Myocyte (in vitro differentiated cells): ENCODE results near the gene MYO1E. TPM values are rescaled to one million over a fixed set of nuclear protein-coding genes. Genes with fewer than 3 reads are reported as not detected.
"Not testable (repeated sequence)": the region's sequence is repeated elsewhere in the genome, so short reads cannot be mapped to it uniquely, and the experiment has no call there.

Experiments used
- DNase-seq: peaks from one replicate; pipeline ENCODE4 v3.0.0-alpha.2; 2012; ENCODE audit warnings: low read depth
- total RNA-seq: library from RNA; depleted of rRNA; stranded (reverse); fragments of >200 nt; gene quantifications from 2 replicates; pipeline ENCODE4 v1.2.3, GENCODE V29; 2014

The MYO1E gene
- total RNA-seq, 1 donor from 2014 or later: 146 TPM

DNA sequence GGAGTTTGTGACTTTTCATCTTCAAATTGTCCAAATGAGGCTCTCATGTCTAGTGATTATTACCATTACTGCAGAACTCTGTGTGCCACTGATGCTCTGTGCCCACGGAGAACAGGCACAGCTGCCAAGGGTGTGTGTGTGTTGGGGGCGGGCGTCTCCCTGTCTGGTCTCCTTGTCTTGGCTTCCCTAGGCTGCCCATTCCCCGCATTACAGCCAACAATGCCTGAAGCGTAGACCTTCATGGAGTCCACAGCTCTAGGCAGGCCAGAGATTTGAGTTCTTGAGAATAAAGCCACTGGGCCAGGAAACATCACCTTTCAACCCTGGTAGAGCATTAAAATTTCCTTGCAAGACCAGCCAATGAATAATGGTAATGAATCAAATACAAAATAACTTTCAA lies 225.0 kb downstream of the MYO1E start:
- no peak for DNase-seq

DNA sequence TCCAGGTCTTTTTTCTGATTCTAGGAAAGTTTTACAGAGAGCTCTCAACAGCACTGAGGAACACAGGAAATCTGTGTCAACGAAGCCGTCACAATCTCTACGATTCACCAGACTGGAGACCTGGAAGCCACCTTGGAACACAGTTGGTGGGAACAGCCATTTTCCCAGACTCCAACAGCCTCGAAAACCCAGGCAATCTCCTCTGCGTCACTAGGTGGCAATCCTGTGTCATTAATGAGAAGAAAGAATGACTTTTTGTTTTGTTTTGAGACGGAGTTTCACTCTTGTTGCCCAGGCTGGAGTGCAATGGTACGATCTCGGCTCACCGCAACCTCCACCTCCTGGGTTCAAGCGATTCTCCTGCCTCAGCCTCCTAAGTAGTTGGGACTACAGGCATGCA lies 228.1 kb downstream of the MYO1E start:
- not testable (repeated sequence) for DNase-seq

DNA sequence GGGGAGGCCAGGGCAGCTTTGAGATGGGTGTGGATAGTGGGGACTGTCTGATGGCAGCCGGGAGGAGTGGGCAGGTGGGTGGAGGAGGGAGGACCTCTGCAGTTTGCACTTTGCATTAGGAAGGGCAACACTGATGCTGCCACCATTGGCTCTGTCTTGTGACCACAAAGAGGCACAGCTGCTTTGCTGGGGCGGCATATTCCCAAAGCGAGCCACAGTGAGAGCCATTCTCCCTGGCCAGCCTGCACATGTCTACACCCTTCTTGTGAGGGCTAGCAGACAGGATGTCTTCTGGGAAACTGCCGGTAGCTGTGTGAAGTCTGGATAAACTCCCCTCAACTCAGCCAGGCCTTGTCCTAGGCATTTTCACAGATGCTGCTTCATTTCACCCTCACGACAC lies 229.4 kb downstream of the MYO1E start:
- DNase-seq: peak; percentile 76

DNA sequence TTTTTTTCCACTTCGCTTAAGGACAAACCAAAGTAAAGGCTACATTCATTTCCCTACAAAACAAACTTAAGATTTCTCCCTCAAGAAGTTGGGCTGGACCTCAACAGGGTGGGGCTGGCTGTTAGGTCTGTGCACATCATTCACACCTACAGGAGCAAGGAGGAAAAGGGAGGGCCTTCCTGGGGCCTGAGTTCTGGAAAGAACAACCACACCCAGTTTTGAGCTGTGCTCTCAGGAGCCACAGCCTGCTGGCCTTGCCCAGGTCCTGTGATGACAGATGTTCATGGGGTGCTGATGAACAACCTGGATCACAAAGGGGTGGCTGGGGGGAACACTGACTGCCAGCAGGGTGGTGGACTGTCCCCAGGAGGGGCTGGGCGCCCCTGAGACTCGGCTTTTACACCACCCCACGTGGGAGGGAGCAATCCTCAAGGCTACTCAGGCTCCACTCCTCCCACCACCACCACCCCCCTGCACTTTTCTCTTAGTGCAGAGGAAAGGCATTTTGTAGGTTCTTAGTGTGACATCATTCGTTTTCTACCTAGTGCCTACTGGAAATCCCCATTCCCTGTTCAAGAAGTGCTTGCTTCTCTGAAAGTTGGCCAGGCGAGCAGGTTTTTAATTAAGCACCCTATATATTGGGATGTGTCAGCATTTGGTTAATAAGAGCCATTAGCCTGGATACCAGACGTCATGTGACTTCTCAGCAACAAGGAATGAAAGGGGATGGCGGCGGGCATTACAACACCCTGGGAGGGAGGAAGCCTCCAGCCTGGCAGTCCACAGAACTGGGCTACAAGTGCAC lies 232.0 kb downstream of the MYO1E start:
- DNase-seq: no peak

DNA sequence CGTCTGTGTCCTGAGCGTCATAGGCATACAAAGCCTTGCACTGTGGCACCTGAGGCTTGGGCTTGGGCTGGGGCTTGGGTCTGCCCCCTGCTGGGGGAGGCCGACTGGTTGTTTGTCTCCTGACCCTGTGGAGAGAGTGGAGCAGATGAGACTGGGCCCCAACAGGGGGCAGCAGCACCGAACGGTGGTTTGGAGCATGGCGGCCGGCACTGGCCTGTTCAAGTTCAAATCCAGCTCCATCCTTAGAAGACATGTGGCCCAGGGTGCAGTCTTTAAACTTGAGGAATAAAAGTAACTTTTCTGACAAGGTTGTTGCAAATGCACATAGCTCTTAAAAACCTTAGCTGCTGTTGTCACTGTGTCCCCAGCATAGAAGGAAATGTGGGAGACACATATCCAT lies 234.4 kb downstream of the MYO1E start:
- peak; percentile 26 for DNase-seq

DNA sequence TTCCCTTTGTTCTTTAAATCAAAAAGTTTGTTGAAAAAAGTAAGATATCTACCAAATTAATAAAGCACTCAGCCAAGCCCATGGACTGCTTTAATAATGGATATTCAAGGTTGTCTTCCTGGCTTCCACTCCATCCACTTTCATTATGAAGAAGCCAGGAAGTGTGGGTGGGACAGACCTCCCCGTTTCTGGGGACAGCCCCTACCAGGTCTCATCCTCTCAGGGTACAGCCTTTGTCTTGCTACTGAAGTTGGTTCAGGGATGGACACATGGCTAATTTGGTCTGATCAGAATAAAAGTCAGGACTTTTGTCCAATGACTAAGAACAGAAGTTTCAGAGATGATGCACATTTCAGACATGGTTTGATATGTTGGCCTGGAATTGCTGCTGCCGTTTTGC lies 235.1 kb downstream of the MYO1E start:
- no peak for DNase-seq

DNA sequence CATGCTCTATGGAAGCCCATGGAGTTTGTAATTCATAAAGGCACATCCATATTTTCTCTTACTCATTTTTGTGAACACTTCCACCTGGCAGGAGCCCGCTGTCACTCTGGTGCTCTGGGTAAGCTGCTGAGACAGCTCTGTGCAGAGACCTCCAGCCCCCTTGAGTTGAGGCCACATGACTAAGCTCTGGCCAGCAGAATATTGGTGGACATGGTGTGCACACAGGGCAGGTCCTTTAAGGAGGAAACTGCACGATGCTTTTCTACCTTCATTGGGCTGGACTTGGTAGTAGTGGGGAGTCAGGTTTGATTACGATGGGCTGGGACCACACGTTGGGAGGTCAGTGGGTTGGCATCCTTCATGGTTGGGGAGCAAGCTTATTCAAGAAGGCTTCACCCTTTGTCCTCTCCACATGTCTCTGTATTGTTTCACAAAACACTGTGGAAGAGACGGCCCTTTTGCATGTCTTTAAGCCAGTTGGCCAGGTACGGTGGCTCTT lies 238.7 kb downstream of the MYO1E start:
- DNase-seq: no peak

DNA sequence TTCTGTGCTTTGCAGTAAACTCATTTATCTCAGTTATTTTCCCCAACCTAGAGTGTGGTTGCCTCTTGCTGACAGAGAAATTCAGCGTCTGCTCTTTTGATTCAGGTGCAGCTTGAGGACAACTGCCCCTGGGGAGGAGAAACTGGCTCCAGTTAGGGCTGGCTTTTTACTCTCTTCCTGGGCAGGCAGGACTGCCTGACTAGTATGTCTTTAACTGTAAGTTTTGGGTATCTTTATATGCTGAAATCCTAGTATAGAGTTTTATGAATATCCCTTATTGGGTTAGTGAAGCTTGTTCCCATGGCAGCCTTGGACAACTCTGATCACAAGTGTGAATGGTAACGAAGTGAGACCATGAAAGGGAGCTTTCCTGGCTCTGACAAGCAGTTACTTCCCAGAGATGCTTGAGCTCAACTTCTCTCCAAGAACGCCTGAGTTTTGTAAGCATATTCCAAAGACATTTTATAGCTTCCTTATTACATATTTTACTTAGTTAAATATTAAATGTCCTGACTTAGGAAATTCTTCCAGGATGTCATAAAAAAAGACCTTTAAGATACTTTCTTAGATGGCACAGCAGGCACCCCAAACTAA lies 240.6 kb downstream of the MYO1E start:
- DNase-seq: no peak

DNA sequence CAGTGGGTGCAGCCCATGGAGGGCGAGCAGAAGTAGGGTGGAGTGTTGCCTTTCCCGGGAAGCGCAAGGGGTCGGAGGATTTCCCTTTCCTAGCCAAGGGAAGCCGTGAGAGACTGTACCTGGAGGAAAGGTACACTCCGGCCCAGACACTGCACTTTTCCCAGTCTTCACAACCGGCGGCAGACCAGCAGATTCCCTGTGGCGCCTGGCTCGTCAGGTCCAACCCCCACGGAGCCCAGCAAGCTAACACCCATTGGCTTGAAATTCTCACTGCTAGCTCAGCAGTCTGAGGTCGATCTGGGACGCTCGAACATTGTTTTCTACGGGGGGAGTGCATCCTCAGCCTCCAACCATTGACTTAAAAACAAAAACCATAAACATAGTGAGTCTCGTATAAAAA lies 241.2 kb downstream of the MYO1E start:
- no peak for DNase-seq

DNA sequence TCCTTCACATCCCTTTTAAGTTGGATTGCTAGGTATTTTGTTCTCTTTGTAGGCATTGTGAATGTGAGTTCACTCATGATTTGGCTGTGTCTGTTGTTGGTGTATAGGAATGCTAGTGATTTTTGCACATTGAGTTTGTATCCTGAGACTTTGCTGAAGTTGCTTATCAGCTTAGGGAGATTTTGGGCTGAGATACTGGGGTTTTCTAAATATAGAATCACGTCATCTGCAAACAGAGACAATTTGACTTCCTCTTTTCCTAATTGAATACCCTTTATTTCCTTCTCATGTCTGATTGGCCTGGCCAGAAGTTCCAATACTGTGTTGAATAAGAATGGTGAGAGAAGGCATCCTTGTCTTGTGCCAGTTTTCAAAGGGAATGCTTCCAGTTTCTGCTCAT lies 245.4 kb downstream of the MYO1E start:
- DNase-seq: not testable (repeated sequence)

DNA sequence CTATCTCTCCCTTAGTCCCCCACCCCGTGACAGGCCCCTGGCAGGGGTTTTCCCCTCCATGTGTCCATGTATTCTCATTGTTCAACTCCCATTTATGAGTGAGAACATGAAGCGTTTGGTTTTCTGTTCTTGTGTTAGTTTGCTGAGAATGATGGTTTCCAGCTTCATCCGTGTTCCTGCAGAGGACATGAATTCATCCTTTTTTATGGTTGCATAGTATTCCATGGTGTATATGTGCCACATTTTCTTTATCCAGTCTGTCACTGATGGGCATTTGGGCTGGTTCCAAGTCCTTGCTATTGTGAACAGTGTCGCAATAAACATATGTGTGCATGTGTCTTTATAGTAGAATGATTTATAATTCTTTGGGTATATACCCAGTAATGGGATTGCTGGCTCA lies 247.0 kb downstream of the MYO1E start:
- not testable (repeated sequence) for DNase-seq

DNA sequence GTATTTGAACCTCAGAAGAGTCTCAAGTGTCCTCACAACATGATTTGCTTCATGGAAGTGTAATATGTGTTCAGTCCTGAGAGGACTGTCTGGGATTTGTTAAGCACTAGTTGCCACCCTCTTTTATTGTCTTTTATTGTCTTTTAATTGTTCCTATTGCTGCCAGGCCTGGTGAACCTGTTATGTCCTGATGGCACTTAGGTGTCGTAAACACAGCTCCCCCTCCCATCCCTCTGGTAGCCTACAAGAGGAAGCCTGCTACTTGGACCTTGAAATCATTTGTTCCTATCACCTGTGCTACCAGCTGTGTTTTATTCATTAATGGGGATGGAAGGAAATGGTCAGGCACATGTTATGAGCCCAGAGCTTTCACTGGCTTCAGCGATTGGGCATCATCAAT lies 248.4 kb downstream of the MYO1E start:
- DNase-seq: no peak

DNA sequence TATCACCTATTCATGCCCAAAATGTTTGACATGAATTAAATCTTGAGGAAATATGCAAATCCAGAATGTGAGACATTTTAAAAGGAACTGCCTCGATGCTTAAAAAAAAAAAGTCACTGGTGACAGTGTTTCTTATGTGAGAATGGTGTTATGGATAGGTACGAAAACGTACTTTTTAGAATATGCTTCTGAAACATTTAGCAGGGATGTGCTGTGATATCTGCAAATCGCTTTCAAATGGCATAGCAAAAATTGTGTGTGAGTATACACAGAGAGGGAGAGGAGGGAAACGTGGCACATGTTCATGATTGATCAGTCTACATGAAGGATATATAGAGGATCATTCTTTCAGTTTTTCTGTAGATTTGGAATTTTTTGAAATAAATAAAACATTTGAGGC lies 251.7 kb downstream of the MYO1E start:
- DNase-seq: no peak

DNA sequence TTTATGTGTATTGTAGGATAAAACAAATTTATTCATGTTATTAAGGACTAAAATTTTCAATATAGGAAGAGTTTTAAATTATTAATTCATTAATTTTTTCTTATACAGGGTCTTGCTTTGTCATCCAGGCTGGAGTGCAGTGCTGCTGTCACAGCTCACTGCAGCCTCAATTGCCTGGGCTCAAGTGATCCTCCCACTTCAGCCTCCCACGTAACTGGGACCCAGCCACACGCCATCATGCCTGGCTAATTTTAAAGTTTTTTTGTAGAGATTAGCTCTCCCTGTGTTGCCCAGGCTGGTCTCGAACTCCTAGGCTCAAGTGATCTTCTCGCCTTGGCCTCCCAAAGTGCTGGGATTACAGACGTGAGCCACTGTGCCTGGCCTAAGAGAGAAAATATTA lies 253.0 kb downstream of the MYO1E start:
- DNase-seq: no peak

DNA sequence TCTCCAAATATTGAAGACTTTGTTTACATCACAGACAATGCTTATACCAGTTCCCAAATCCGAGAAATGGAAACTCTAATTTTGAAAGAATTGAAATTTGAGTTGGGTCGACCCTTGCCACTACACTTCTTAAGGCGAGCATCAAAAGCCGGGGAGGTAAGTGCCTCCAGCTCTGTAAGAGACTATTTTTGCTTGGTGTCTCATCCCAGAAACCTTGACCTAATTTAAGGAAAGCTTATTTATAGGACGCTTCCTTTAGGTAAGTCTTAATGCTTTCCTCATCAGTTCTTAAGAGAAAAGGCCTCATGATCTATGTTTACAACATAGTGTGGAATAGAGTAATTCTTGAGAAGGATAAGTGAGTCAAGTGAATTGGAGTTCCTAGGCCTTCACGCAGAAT lies 255.9 kb downstream of the MYO1E start:
- no peak for DNase-seq

DNA sequence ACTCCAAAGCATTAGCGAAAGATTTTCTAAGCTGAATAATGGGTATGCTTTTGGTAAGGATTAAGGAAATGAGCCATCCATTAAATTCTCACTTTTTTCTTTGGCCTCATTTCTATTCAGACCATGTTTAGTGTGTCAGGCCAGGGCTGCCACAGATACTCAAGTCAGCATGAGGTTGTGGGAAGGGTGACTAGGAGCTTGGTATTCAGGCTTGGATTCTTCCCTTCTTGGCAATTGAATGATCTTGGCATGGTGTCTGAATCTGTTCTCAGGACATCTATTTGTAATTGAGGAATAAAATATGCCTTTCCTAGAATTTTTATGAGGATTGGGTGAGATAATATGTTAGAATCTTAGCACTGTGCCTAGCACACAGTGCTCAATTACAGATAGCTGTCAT lies 256.5 kb downstream of the MYO1E start:
- peak; percentile 32 for DNase-seq

DNA sequence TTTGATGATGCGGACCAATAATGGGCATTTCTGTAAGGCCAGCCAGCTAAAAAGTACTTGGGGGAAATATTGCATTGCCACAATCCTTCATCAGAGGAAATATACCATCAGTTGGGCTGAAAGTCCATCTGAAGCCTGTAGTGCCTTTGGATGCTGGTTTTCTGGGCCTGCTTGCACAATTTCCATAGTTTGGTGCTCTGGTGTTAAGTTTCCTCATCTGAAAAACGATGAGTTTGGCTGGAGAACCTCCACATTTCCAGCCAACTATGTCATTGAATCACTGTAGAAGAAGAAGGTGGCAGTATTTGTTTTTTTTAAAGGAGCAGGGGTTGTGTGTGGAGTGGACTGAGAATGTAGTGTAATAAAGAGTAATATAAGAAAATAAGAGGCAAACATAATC lies 257.6 kb downstream of the MYO1E start:
- no peak for DNase-seq

DNA sequence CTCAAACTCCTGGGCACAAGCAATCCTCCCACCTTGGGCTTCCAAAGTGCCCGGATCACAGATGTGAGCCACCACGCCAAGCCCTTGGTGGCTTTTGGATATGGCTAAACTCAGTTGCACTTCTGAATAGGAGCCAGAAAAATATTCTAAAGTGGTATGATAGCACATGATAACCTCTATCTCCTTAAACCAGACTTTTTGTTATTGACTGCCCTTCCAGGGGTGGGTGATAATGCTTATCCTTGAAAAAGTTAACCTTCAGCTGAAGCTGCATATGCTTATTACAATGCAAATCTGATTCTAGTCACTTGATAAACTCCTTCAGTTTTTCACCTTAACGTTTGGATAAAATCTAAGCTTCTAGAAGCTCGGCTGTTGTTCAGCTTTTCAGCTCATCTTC lies 261.4 kb downstream of the MYO1E start:
- no peak for DNase-seq

DNA sequence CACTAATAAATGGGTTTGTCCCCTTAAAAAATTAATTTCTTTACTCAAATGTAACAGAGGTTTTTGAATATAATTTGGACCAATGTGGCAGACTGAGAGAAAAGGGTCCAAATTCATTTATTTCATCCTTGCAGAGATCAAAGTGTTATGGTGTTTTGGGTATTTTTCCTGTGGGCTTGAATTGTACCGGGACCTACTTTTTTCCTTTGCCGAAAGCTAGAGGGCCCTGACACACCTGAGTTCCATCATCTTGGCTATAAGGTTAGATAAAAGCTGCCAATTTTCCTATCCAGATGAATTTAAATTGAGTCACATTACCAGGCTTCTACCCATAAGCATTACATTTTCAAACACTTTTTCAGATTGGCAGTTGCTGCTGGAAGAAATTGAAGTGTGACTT lies 266.8 kb downstream of the MYO1E start:
- DNase-seq: no peak

DNA sequence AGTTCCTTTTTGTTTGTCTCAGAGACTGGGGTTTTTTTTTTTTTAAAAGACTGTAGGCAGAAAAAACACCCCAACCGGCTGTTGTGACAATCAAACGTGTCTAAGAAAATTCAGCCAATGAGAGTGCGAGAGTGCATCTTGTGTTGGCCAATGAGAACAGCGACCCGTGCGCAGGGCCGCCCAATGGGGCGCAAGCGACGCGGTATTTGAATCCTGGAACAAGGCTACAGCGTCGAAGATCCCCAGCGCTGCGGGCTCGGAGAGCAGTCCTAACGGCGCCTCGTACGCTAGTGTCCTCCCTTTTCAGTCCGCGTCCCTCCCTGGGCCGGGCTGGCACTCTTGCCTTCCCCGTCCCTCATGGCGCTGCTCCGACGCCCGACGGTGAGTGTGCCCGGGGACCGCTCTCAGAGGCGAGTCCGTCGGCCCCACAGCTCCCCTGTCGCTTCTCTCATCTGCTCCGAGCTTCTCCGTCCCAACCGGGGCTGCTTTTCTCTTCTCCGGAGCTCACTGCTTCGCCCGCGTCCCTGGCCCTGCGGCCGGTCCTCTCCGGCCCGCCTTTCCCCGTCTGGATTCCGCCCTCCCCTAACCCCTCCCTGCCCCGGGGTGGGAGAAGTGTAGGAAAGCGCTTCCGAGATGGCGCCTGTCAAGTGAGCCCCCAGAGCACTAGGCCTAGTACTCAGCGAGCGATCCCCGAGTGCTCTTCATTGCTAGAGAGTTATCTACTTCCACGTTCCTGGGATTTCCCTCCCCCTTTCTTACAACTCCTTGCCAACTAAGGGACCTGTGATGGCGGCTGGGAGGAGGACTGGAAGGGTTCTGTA lies 267.5 kb downstream of the MYO1E start, which contains the start of gene CCNB2:
Gene CCNB2 (plus strand): TSS at position 235 of the 821 bp plus-strand sequence. CDS start 123 bp downstream, at position 358.
- DNase-seq: peak; percentile 97

DNA sequence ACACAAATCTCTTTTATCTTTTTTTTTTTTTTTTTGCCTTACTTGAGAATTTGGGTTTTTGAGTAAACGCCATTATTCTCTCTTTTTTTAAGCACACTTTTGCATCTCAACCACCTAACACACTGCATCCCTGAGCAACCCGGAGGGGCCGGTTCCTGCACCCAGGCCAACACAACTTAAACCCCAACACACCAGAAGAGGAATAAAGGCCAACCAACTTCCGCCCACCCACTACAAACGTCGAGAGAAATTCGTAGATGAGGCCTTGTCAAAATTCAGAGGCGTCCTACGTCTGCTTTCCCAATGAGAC lies 268.1 kb downstream of the MYO1E start:
- no peak for DNase-seq

DNA sequence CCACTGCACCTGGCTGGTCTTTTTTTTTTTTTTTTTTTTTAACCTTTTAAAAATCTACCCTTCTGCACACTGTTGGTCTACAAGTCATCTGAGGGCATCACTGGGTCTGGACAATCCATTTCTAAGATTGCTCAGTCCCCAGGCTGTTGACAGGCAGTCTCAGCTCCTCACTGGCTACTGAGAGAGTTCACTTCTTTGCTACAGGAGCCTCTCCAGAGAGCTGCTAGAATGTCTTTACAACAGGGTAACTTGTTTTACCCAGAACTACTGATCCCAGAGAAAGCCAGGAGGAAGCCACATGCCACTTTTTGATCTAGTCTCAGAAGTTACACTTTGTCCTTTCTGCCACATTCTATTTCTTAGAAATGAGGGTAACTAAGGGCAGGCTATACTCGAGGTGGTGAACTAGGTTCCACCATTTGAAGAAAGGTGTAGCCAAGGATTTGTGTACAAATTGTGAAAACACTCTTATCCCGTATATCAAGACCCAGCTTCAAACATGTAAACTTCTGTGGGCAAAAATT lies 273.4 kb downstream of the MYO1E start:
- DNase-seq: no peak
